HG03354 (cell line): ENCODE data around the gene RFK.
A peak's percentile ranks its signal among the peaks of the same experiment; 100 is the strongest.
"Not testable (repeated sequence)": the region's sequence is repeated elsewhere in the genome, so short reads cannot be mapped to it uniquely, and the experiment has no call there.

ENCODE experiments used
- ATAC-seq: cut with Tn5 transposase; IDR thresholded peaks from one replicate; pipeline ENCODE4 v1.9.1; 2021; ENCODE audit warnings: mild to moderate bottlenecking; ENCODE audit not compliant: unreplicated experiment, poor library complexity, severe bottlenecking

The RFK gene

GRCh38 chr9:76373784-76374474, 20.3 kb downstream of the RFK start:
- ATAC-seq = no peak

GRCh38 chr9:76373173-76373783, 20.9 kb downstream of the RFK start:
- ATAC-seq = no peak

DNA sequence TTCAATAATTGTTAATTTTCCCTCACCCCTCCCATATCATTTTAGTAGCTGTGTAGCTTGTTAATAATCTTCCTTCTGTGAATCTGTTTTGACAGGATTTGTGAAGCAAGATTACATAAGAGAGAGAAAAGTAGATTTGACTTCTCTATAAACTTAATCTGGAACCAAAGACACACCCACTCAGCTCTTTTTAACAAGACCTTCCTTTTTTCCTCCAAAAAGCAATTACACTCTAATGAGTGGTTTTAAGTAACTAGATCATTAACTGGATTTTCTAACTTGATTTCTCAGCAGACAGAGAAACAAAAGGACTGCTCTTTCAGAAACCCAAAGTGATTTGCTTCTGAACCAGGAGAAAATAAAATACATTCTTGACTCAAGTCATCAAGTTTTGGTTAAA, 21.9 kb downstream of the RFK start:
- no peak for ATAC-seq

GRCh38 chr9:76371901-76372300, 22.3 kb downstream of the RFK start:
- ATAC-seq = no peak

DNA sequence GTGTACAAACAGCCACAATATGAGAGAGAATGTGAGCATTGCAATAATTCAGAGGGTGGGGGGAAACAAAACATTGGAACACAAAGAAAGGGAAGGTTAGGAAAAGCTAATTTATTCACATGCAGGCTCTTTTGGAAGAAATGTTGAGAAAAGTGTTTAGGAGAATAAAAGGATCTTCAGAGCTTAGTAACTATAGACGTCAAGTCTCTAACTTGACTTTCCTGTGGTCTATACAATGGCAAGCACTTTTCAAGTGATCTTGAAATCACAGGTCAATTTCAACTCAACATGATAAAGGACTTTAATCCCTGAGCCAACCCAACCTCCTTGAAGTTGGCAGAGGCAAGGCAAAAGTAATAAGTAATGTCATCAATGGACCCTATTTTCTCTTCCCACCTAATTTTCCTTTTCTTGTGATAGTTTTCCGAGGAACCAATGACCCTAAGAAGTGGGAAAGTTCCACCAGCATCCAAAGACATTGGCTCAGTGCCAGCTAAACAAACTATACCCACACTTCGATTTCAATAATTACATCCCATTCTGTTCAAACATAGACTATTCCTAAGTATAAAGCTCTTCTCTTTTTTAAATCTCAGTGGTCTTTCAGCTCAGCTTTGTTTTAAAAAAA, 23.7 kb downstream of the RFK start:
- ATAC-seq = no peak

GRCh38 chr9:76369583-76369982, 24.6 kb downstream of the RFK start:
- peak; percentile 71 for ATAC-seq

- no peak for ATAC-seq
Measured at GRCh38 chr9:76366275-76366674, 28.0 kb downstream of the RFK start.

GRCh38 chr9:76365028-76365427, 29.2 kb downstream of the RFK start:
- ATAC-seq = no peak

DNA sequence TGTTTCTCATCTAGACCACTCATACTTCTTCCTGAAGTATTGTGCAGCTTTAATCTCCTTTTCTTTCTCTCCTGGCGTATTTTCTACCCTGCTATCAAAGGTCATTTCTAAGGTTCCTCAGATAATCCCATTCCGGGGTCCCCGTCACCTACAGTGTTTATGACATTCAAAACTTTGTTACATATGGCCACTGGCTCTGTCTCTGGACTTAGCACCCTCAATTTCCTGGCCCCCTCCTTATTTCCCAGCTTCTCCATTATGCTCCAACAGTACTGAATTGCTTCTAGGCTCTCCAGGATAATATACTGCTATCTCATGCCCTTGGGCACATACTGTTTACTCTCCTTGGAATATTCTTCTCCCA, 31.2 kb downstream of the RFK start:
- ATAC-seq = no peak

- not testable (repeated sequence) for ATAC-seq
Measured at GRCh38 chr9:76362332-76363031, 31.7 kb downstream of the RFK start.

DNA sequence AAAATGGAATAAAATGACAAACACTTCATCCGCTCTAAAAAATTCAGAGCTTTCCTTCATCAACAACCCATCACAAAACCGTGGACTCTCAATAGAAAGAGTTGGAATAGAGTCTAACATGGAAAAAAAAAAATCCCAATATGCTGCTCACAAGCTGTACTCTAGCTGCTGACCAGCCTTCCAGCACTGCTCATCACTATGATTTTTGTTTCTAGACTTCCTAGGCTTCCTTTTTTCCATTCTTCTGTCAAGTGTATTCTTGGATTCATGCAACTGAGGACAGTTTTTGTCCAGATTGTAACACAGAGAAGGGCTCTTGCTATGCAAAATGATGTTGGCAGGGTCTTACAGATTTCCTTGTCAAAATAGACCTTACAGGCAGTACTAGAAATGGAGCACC, 34.5 kb downstream of the RFK start:
- no peak for ATAC-seq

GRCh38 chr9:76359365-76359764, 34.9 kb downstream of the RFK start:
- no peak for ATAC-seq

GRCh38 chr9:76358628-76359280, 35.5 kb downstream of the RFK start:
- no peak for ATAC-seq

- ATAC-seq = no peak
Measured at GRCh38 chr9:76357555-76357954, 36.7 kb downstream of the RFK start.

GRCh38 chr9:76355886-76356285, 38.3 kb downstream of the RFK start:
- no peak for ATAC-seq

GRCh38 chr9:76354221-76354620, 40.0 kb downstream of the RFK start:
- ATAC-seq = no peak

DNA sequence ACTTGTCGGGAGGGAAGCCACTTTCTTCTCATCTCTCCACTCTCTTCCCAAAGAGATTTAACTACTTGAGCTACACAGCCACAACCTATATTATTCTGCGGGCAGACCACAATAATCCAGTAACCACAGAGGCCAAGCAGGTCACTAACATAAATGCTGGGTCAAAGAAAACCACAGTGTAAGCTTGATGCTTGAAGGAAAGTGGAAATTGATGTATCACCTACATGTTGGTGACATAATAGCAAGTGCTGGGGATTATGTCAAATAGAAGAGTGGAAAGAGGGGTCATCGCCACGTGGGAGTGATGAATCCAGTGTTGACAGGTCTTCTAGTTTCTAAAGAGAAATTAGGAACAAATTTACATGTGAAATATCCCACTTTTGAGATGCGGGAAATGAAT, 40.9 kb downstream of the RFK start:
- no peak for ATAC-seq

DNA sequence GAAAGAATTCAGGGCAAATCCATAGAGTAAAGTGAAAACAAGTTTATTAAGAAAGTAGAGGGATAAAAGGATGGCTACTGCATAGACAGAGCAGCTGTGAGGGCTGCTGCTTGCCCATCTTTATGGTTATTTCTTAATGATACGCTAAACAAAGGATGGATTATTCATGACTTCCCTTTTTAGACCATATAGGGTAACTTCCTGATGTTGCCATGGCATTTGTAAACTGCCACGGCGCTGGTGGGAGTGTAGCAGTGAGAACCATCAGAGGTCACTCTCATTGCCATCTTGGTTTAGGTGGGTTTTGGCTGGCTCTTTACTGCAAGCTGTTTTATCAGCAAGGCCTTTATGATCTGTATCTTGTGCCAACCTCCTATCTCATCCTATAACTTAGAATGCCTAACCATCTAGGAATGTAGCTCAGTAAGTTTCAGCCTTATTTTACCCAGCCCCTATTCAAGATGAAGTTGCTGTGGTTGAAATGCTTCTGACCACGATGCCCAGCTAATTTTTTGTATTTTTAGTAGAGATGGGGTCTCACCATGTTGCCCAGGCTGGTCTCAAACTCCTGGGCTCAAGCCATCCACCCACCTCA, 42.1 kb downstream of the RFK start:
- ATAC-seq = no peak

DNA sequence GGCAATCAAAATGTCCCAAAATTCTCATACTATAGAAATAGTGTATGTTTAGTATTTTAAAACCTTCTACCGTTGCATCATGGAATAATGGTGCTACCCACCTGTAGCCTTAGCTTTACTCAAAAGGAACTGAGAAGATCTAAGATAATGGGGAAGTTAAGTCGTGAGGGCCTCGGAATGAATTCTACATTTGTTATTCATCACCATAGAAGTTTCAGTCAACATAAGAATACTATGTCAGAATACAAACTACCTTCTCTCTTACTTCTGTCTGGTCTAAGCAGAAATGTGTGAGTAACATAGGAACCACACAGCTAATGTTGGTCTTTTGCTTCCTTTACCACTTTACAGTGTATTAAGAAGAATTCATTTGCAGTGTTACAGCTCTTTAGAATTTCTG, 43.2 kb downstream of the RFK start:
- no peak for ATAC-seq

GRCh38 chr9:76349865-76350264, 44.4 kb downstream of the RFK start:
- no peak for ATAC-seq
